HEK293 (cell line): ENCODE results near the gene LPXN.
A peak's percentile ranks its signal among the peaks of the same experiment; 100 is the strongest.

Experiments
- KLF16 ChIP-seq: fragments of 450-650 bp; formaldehyde crosslinking; IDR thresholded peaks from 2 replicates; pipeline ENCODE4 v1.5.1; 2017; ENCODE audit warnings: missing biosample characterization, missing genetic modification characterization
- KLF8 ChIP-seq: fragments of 450-650 bp; formaldehyde crosslinking; IDR thresholded peaks from 2 replicates; pipeline ENCODE4 v1.5.1; 2016; ENCODE audit warnings: missing biosample characterization, missing genetic modification characterization
- OSR2 ChIP-seq: fragments of 450-650 bp; formaldehyde crosslinking; IDR thresholded peaks from 2 replicates; pipeline ENCODE4 v1.5.1; 2016; ENCODE audit warnings: missing biosample characterization, missing genetic modification characterization
- SALL2 ChIP-seq: fragments of 450-650 bp; formaldehyde crosslinking; IDR thresholded peaks from 2 replicates; pipeline ENCODE4 v1.5.0; 2017; ENCODE audit warnings: missing biosample characterization, mild to moderate bottlenecking, missing genetic modification characterization, borderline replicate concordance
- SP7 ChIP-seq: fragments of 450-650 bp; formaldehyde crosslinking; IDR thresholded peaks from 2 replicates; pipeline ENCODE4 v1.5.1; 2016; ENCODE audit warnings: missing biosample characterization, missing genetic modification characterization
- WT1 ChIP-seq: fragments of 450-650 bp; formaldehyde crosslinking; IDR thresholded peaks from 2 replicates; pipeline ENCODE4 v1.5.1; 2016; ENCODE audit warnings: missing biosample characterization, missing genetic modification characterization
- YY1 ChIP-seq: fragments of 450-650 bp; formaldehyde crosslinking; IDR thresholded peaks from 2 replicates; pipeline ENCODE4 v1.5.1; 2018; ENCODE audit warnings: missing biosample characterization, missing genetic modification characterization
- ZBTB17 ChIP-seq: fragments of 450-650 bp; formaldehyde crosslinking; IDR thresholded peaks from 2 replicates; pipeline ENCODE4 v1.5.1; 2016; ENCODE audit warnings: missing biosample characterization, missing genetic modification characterization
- ZBTB20 ChIP-seq: fragments of 450-650 bp; formaldehyde crosslinking; IDR thresholded peaks from 2 replicates; pipeline ENCODE4 v1.5.1; 2016; ENCODE audit warnings: missing biosample characterization, missing genetic modification characterization
- ZBTB7A ChIP-seq: fragments of 450-650 bp; formaldehyde crosslinking; IDR thresholded peaks from 2 replicates; pipeline ENCODE4 v1.5.1; 2016; ENCODE audit warnings: low read depth, missing biosample characterization, missing genetic modification characterization
- ZFP37 ChIP-seq: fragments of 450-650 bp; formaldehyde crosslinking; IDR thresholded peaks from 2 replicates; pipeline ENCODE4 v1.5.1; 2016; ENCODE audit warnings: missing biosample characterization, missing genetic modification characterization
- ZFP69B ChIP-seq: fragments of 450-650 bp; formaldehyde crosslinking; IDR thresholded peaks from 2 replicates; pipeline ENCODE4 v1.5.1; 2016; ENCODE audit warnings: missing biosample characterization, missing genetic modification characterization
- ZNF112 ChIP-seq: fragments of 450-650 bp; formaldehyde crosslinking; IDR thresholded peaks from 2 replicates; pipeline ENCODE4 v1.5.0; 2017; ENCODE audit warnings: missing biosample characterization, missing genetic modification characterization
- ZNF146 ChIP-seq: fragments of 450-650 bp; formaldehyde crosslinking; IDR thresholded peaks from 2 replicates; pipeline ENCODE4 v1.5.1; 2016; ENCODE audit warnings: missing biosample characterization, missing genetic modification characterization
- ZNF2 ChIP-seq: fragments of 450-650 bp; formaldehyde crosslinking; IDR thresholded peaks from 2 replicates; pipeline ENCODE4 v1.5.1; 2016; ENCODE audit warnings: missing biosample characterization, missing genetic modification characterization
- ZNF324 ChIP-seq: fragments of 450-650 bp; formaldehyde crosslinking; IDR thresholded peaks from 2 replicates; pipeline ENCODE4 v1.5.1; 2016; ENCODE audit warnings: missing biosample characterization, missing genetic modification characterization
- ZNF341 ChIP-seq: fragments of 450-650 bp; formaldehyde crosslinking; IDR thresholded peaks from 2 replicates; pipeline ENCODE4; 2016; ENCODE audit warnings: low read depth, missing biosample characterization, missing genetic modification characterization
- ZNF394 ChIP-seq: fragments of 450-650 bp; formaldehyde crosslinking; IDR thresholded peaks from 2 replicates; pipeline ENCODE4 v1.5.1; 2016; ENCODE audit warnings: missing biosample characterization, missing genetic modification characterization, mild to moderate bottlenecking, moderate library complexity, borderline replicate concordance
- ZNF555 ChIP-seq: fragments of 450-650 bp; formaldehyde crosslinking; conservative IDR thresholded peaks from 2 replicates; pipeline ENCODE4 v1.5.1; 2017; ENCODE audit warnings: missing biosample characterization, mild to moderate bottlenecking, missing genetic modification characterization, inconsistent platforms
- ZNF558 ChIP-seq: fragments of 450-650 bp; formaldehyde crosslinking; IDR thresholded peaks from 2 replicates; pipeline ENCODE4 v1.5.1; 2016; ENCODE audit warnings: missing biosample characterization, missing genetic modification characterization
- ZNF600 ChIP-seq: fragments of 450-650 bp; formaldehyde crosslinking; IDR thresholded peaks from 2 replicates; pipeline ENCODE4 v1.5.1; 2016; ENCODE audit warnings: missing biosample characterization, missing genetic modification characterization
- ZNF621 ChIP-seq: fragments of 450-650 bp; formaldehyde crosslinking; IDR thresholded peaks from 2 replicates; pipeline ENCODE4 v1.5.1; 2017; ENCODE audit warnings: missing biosample characterization, missing genetic modification characterization
- ZNF670 ChIP-seq: fragments of 450-650 bp; formaldehyde crosslinking; IDR thresholded peaks from 2 replicates; pipeline ENCODE4 v1.5.1; 2016; ENCODE audit warnings: missing biosample characterization, missing genetic modification characterization, low read depth
- ZNF677 ChIP-seq: fragments of 450-650 bp; IDR thresholded peaks from 2 replicates; pipeline ENCODE4 v1.5.0; 2018; ENCODE audit warnings: missing biosample characterization, mild to moderate bottlenecking, missing genetic modification characterization, moderate library complexity
- ZNF776 ChIP-seq: fragments of 450-650 bp; formaldehyde crosslinking; IDR thresholded peaks from 2 replicates; pipeline ENCODE4 v1.5.0; 2017; ENCODE audit warnings: missing biosample characterization, missing genetic modification characterization, borderline replicate concordance
- ZNF830 ChIP-seq: fragments of 450-650 bp; IDR thresholded peaks from 2 replicates; pipeline ENCODE4 v1.5.0; 2018; ENCODE audit warnings: missing biosample characterization, missing genetic modification characterization, low read depth, mild to moderate bottlenecking, moderate library complexity
- TF ChIP-seq, protein P1 (sequence below): fragments of 450-650 bp; formaldehyde crosslinking; IDR thresholded peaks from 2 replicates; pipeline ENCODE4 v1.5.1; 2016; ENCODE audit warnings: missing biosample characterization, missing genetic modification characterization
- TF ChIP-seq, protein P2 (sequence below): fragments of 450-650 bp; formaldehyde crosslinking; IDR thresholded peaks from 2 replicates; pipeline ENCODE4 v1.5.1; 2016; ENCODE audit warnings: missing biosample characterization, missing genetic modification characterization
- TF ChIP-seq, protein P3 (sequence below): fragments of 450-650 bp; formaldehyde crosslinking; IDR thresholded peaks from 2 replicates; pipeline ENCODE4; 2016; ENCODE audit warnings: missing biosample characterization, missing genetic modification characterization
- TF ChIP-seq, protein P4 (sequence below): fragments of 450-650 bp; formaldehyde crosslinking; IDR thresholded peaks from 2 replicates; pipeline ENCODE4 v1.5.1; 2016; ENCODE audit warnings: missing biosample characterization, missing genetic modification characterization, borderline replicate concordance

Gene LPXN

DNA sequence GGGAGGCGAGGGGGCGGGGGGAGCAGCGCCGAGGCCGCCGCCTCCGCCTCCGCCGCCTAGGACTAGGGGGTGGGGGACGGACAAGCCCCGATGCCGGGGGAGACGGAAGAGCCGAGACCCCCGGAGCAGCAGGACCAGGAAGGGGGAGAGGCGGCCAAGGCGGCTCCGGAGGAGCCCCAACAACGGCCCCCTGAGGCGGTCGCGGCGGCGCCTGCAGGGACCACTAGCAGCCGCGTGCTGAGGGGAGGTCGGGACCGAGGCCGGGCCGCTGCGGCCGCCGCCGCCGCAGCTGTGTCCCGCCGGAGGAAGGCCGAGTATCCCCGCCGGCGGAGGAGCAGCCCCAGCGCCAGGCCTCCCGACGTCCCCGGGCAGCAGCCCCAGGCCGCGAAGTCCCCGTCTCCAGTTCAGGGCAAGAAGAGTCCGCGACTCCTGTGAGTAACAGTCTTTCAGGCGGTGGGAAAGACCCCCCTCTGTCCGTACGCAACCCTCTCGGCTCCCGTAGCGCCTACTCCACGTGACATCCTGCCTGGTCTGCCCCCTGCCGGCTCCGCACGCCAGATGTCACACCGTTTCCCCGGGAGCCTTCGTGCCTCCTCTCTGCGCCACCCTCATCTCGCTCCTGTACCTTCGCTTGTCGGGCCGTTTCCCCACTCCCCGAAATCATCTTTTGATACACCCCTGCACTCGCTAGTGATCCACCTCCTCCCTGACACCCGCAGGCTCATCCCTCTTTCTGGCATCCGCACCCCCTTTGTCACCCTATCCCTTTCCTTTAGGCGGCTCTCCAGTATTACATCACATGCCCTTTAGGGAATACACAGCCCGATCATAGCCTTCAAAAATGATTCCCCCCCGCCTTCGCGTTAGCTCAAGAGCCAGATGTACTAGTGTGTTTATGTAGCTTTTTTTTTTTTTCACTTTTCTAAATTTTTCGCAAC lies 3.8 kb upstream of the LPXN start (continued):
- TF ChIP-seq ZNF324 (tag by site-specific recombination) (peak; percentile 71), ZNF600 (tag by site-specific recombination) (peak; percentile 84), YY1 (tag by site-specific recombination) (0 out of 2 replicates have a peak, but pooled peaks have one; percentile 20), OSR2 (peak; percentile 53; the same call in 1 of the 2 replicates), ZNF146 (no peak), ZNF394 (peak; percentile 45; the same call in 1 of the 2 replicates), ZFP37 (peak; percentile 83), ZNF677 (tag by site-specific recombination) (no peak), ZNF776 (tag by site-specific recombination) (no peak), ZNF670 (tag by site-specific recombination) (no peak), ZBTB7A (peak; percentile 29; the same call in 1 of the 2 replicates), KLF8 (tag by site-specific recombination) (peak; percentile 77), KLF16 (tag by site-specific recombination) (peak; percentile 58; the same call in 1 of the 2 replicates), SALL2 (tag by site-specific recombination) (no peak), ZNF830 (tag by site-specific recombination) (no peak), ZNF341 (tag by site-specific recombination) (peak; percentile 67), WT1 (peak; percentile 69; the same call in 1 of the 2 replicates), ZNF621 (no peak), ZNF558 (0 out of 2 replicates have a peak, but pooled peaks have one; percentile 29), ZBTB17 (tag by site-specific recombination) (peak; percentile 97), ZNF2 (tag by site-specific recombination) (peak; percentile 79), ZNF112 (tag by site-specific recombination) (no peak), ZNF555 (tag by site-specific recombination) (no peak), ZFP69B (tag by site-specific recombination) (no peak), SP7 (peak; percentile 80), ZBTB20 (tag by site-specific recombination) (peak; percentile 48; the same call in 1 of the 2 replicates)
- TF ChIP-seq, protein P1, sequence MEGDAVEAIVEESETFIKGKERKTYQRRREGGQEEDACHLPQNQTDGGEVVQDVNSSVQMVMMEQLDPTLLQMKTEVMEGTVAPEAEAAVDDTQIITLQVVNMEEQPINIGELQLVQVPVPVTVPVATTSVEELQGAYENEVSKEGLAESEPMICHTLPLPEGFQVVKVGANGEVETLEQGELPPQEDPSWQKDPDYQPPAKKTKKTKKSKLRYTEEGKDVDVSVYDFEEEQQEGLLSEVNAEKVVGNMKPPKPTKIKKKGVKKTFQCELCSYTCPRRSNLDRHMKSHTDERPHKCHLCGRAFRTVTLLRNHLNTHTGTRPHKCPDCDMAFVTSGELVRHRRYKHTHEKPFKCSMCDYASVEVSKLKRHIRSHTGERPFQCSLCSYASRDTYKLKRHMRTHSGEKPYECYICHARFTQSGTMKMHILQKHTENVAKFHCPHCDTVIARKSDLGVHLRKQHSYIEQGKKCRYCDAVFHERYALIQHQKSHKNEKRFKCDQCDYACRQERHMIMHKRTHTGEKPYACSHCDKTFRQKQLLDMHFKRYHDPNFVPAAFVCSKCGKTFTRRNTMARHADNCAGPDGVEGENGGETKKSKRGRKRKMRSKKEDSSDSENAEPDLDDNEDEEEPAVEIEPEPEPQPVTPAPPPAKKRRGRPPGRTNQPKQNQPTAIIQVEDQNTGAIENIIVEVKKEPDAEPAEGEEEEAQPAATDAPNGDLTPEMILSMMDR (tag by site-specific recombination) = peak; percentile 97
- TF ChIP-seq, protein P2, sequence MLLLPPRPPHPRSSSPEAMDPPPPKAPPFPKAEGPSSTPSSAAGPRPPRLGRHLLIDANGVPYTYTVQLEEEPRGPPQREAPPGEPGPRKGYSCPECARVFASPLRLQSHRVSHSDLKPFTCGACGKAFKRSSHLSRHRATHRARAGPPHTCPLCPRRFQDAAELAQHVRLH = peak; percentile 49; the same call in 1 of the 2 replicates
- TF ChIP-seq, protein P3, sequence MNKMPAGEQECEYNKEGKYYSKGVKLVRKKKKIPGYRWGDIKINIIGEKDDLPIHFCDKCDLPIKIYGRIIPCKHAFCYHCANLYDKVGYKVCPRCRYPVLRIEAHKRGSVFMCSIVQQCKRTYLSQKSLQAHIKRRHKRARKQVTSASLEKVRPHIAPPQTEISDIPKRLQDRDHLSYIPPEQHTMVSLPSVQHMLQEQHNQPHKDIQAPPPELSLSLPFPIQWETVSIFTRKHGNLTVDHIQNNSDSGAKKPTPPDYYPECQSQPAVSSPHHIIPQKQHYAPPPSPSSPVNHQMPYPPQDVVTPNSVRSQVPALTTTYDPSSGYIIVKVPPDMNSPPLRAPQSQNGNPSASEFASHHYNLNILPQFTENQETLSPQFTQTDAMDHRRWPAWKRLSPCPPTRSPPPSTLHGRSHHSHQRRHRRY (tag by site-specific recombination) = no peak
- TF ChIP-seq, protein P4, sequence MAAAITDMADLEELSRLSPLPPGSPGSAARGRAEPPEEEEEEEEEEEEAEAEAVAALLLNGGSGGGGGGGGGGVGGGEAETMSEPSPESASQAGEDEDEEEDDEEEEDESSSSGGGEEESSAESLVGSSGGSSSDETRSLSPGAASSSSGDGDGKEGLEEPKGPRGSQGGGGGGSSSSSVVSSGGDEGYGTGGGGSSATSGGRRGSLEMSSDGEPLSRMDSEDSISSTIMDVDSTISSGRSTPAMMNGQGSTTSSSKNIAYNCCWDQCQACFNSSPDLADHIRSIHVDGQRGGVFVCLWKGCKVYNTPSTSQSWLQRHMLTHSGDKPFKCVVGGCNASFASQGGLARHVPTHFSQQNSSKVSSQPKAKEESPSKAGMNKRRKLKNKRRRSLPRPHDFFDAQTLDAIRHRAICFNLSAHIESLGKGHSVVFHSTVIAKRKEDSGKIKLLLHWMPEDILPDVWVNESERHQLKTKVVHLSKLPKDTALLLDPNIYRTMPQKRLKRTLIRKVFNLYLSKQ (tag by site-specific recombination) = no peak
